SK-MEL-5 (cell line): ENCODE data around the gene PARD6G. TPM values are rescaled to one million over a fixed set of nuclear protein-coding genes. Genes with fewer than 3 reads are reported as not detected.
"Not testable (repeated sequence)": the region's sequence is repeated elsewhere in the genome, so short reads cannot be mapped to it uniquely, and the experiment has no call there.

ENCODE experiments used
- DNase-seq: peaks from one replicate; pipeline ENCODE4 v3.0.0-alpha.2; 2016; ENCODE audit warnings: low read depth, low spot score
- in situ Hi-C: cut with HindIII; loops from 2 replicates; pipeline ENCODE4 v1.10.0; 2016; ENCODE audit warnings: low sequenced_read_pairs, high pct_unique_total_duplicates, low pct_unique_long_range_greater_than_20kb
- total RNA-seq: library from RNA; depleted of rRNA; stranded (reverse); fragments of >200 nt; shearing (Covaris generic); gene quantifications from 2 replicates; pipeline ENCODE4 v1.2.3, GENCODE V29; 2014

Gene PARD6G
- total RNA-seq, 1 experiment from 2014 or later, result 8.8 TPM

GRCh38 chr18:80228051-80228848 lies 19.1 kb downstream of the PARD6G start:
- DNase-seq, result no peak
- in situ Hi-C loops, result no loop called here

- in situ Hi-C loops, result no loop called here
- no peak for DNase-seq
Observed at GRCh38 chr18:80227472-80227871, 19.8 kb downstream of the PARD6G start.

GRCh38 chr18:80225685-80226084 lies 21.6 kb downstream of the PARD6G start:
- no peak for DNase-seq
- in situ Hi-C loops, result no loop called here

- DNase-seq, result no peak
- in situ Hi-C loops, result no loop called here
Observed at GRCh38 chr18:80223581-80224148, 23.6 kb downstream of the PARD6G start.

- in situ Hi-C loops, DNase-seq: not testable (repeated sequence)
Observed at GRCh38 chr18:80219488-80219887, 27.8 kb downstream of the PARD6G start.

GRCh38 chr18:80218341-80219227 lies 28.7 kb downstream of the PARD6G start:
- in situ Hi-C loops, result no loop called here

GRCh38 chr18:80213182-80213581 lies 34.1 kb downstream of the PARD6G start:
- DNase-seq, result peak; percentile 7
- in situ Hi-C loops, result no loop called here

More at GRCh38 chr18:80218341-80219227, 28.7 kb downstream of the PARD6G start:
- DNase-seq, result no peak

- DNase-seq, result peak; percentile 96
- in situ Hi-C loops, result no loop called here
Observed at GRCh38 chr18:80210312-80211083, 36.8 kb downstream of the PARD6G start.

- in situ Hi-C loops, result no loop called here
- no peak for DNase-seq
Observed at GRCh38 chr18:80208620-80209019, 38.7 kb downstream of the PARD6G start.

- in situ Hi-C loops, result no loop called here
- no peak for DNase-seq
Observed at GRCh38 chr18:80205294-80205693, 42.0 kb downstream of the PARD6G start.

- in situ Hi-C loops, result no loop called here
- DNase-seq, result no peak
Observed at GRCh38 chr18:80204142-80204541, 43.2 kb downstream of the PARD6G start.

GRCh38 chr18:80203249-80203648 lies 44.1 kb downstream of the PARD6G start:
- in situ Hi-C loops, result no loop called here
- no peak for DNase-seq

GRCh38 chr18:80202264-80202998 lies 44.9 kb downstream of the PARD6G start:
- no peak for DNase-seq
- in situ Hi-C loops, result no loop called here

- DNase-seq, result no peak
- in situ Hi-C loops, result no loop called here
Observed at GRCh38 chr18:80201739-80202138, 45.6 kb downstream of the PARD6G start.

GRCh38 chr18:80200932-80201672 lies 46.2 kb downstream of the PARD6G start:
- no peak for DNase-seq
- in situ Hi-C loops, result no loop called here

- in situ Hi-C loops, result no loop called here
- peak; percentile 72 for DNase-seq
Observed at GRCh38 chr18:80200171-80200931, 47.0 kb downstream of the PARD6G start.
